ENCODE results near the gene SF3A1. TPM values are rescaled to one million over a fixed set of nuclear protein-coding genes. Genes with fewer than 3 reads are reported as not detected.

Gene SF3A1
- total and polyA plus RNA-seq, 2 donors (not counting 3 experiments of a cell fraction or from before 2014, with no cell fraction given) = 60.2 to 187 TPM

DNA sequence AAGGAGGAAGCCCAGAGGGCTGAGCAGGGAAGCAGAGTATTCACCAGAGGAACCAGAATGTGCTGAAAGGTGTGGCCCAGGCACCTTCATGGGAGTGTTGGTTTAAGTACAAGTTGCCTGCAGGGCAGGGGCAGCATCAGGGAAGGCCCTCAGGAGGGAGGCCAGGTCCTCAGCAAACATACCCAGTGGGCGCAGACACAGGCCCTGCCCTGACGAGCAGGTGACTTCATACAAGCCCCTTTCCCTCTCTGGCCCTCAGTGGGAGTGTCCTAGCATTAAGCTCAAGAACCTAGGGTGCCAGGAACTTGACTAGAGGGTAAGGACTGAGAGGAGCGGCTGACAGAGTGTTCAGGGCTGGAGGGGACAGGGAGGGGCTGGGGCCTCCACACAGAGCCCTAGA lies 59.9 kb downstream of the SF3A1 start:
- CTCF ChIA-PET = interaction anchor here (1.4 kb wide), 1 partner anchor 11 kb away, joined by 5 read pairs; no protein-coding TSS in a partner anchor
- no peaks in the 10 kb centered on the region for H3K9me1 ChIP-seq (replicated peaks; ENCODE audit: control insufficient read depth, extremely low read depth, insufficient read depth, low read length)
- BruUV-seq (replicated peaks) = no TSS peak
- no peak overlapping the region for H3K4me2 ChIP-seq (ENCODE audit: insufficient read depth, low read length)
- H3K9ac ChIP-seq (replicated peaks; ENCODE audit: extremely low read depth, insufficient read depth, low read length) = no peak overlapping the region
- no peak for FAIRE-seq
- H3K4me1 ChIP-seq (ENCODE audit: control insufficient read depth, extremely low read depth, insufficient read depth, low read length) = peaks cover 4% of the 10 kb centered on the region
- dilution Hi-C loops (cut with MboI; ENCODE audit: extremely low pct_ligation_motif_present, low sequenced_read_pairs) = no loop called here
- no peaks in the 10 kb centered on the region for H3K79me2 ChIP-seq (ENCODE audit: control insufficient read depth, insufficient read depth, low read length)
- TF ChIP-seq GATA2 (IDR thresholded peaks at IDR 0.05; ENCODE audit: insufficient read depth, insufficient read length, low read depth, low read length) (no peak), POLR2A (IDR thresholded peaks at IDR 0.05; ENCODE audit: low read depth, low read length) (no peak), JUN (IDR thresholded peaks at IDR 0.05; ENCODE audit: borderline replicate concordance, insufficient read depth, insufficient read length, low read depth) (no peak), POLR2AphosphoS5 (IDR thresholded peaks at IDR 0.05; ENCODE audit: insufficient read depth, low read depth, low read length) (no peak), EZH2 (IDR thresholded peaks at IDR 0.05; ENCODE audit: borderline replicate concordance, low read depth, low read length, severe bottlenecking) (no peak), MYC (IDR thresholded peaks at IDR 0.05; ENCODE audit: low read depth, low read length) (no peak), FOS (IDR thresholded peaks at IDR 0.05; ENCODE audit: borderline replicate concordance, insufficient read depth, low read length) (no peak)
- TF ChIP-seq, protein P1, sequence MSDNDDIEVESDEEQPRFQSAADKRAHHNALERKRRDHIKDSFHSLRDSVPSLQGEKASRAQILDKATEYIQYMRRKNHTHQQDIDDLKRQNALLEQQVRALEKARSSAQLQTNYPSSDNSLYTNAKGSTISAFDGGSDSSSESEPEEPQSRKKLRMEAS (IDR thresholded peaks at IDR 0.05; ENCODE audit: insufficient read depth, insufficient read length) = no peak
- TF ChIP-seq, protein P2, sequence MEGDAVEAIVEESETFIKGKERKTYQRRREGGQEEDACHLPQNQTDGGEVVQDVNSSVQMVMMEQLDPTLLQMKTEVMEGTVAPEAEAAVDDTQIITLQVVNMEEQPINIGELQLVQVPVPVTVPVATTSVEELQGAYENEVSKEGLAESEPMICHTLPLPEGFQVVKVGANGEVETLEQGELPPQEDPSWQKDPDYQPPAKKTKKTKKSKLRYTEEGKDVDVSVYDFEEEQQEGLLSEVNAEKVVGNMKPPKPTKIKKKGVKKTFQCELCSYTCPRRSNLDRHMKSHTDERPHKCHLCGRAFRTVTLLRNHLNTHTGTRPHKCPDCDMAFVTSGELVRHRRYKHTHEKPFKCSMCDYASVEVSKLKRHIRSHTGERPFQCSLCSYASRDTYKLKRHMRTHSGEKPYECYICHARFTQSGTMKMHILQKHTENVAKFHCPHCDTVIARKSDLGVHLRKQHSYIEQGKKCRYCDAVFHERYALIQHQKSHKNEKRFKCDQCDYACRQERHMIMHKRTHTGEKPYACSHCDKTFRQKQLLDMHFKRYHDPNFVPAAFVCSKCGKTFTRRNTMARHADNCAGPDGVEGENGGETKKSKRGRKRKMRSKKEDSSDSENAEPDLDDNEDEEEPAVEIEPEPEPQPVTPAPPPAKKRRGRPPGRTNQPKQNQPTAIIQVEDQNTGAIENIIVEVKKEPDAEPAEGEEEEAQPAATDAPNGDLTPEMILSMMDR (IDR thresholded peaks at IDR 0.05; ENCODE audit: extremely low read depth in 1 of 2, insufficient read depth in 1 of 2, low read depth in 1 of 2, low read length in 2 of 2) = no peak
- H3K36me3 ChIP-seq (ENCODE audit: control insufficient read depth in 2 of 2, extremely low read depth in 1 of 2, insufficient read depth in 2 of 2, low read length in 2 of 2) = peaks cover 0 to 30% of the 10 kb centered on the region in 2 experiments
- no peaks in the 10 kb centered on the region for H3K27me3 ChIP-seq (ENCODE audit: control insufficient read depth in 2 of 2, insufficient read depth in 2 of 2, low read length in 2 of 2)
- H2AFZ ChIP-seq (ENCODE audit: low read depth, low read length) = no peak overlapping the region
- no peak for DNase-seq (ENCODE audit: low read depth, low spot score)
- H3K4me3 ChIP-seq (replicated peaks in 1 of 3; ENCODE audit: insufficient read depth in 1 of 3, low read depth in 1 of 3, low read length in 3 of 3) = no peak overlapping the region
- no peak overlapping the region for H3K27ac ChIP-seq (ENCODE audit: insufficient read depth, low read depth, low read length)
- H3K9me3 ChIP-seq (replicated peaks; ENCODE audit: control insufficient read depth, insufficient read depth, low read length) = no peaks in the 10 kb centered on the region
- intact Hi-C loops (cut with micrococcal nuclease) = no loop called here
- H4K20me1 ChIP-seq (replicated peaks; ENCODE audit: control insufficient read depth, extremely low read depth, insufficient read depth, low read length) = no peaks in the 10 kb centered on the region
- POLR2A ChIA-PET = interaction anchor here (0.6 kb wide), 1 partner anchor 218 kb away, joined by 6 read pairs; no protein-coding TSS in a partner anchor
